NCI-H460 (cell line): ENCODE data around the gene SIRPB1. TPM values are rescaled to one million over a fixed set of nuclear protein-coding genes. Genes with fewer than 3 reads are reported as not detected.
"Not testable (repeated sequence)": the region's sequence is repeated elsewhere in the genome, so short reads cannot be mapped to it uniquely, and the experiment has no call there.

Source experiments
- DNase-seq: peaks from one replicate; pipeline ENCODE4 v3.0.0-alpha.2; 2016; ENCODE audit warnings: low read depth; ENCODE audit errors: extremely low read depth
- total RNA-seq: library from RNA; depleted of rRNA; stranded (reverse); fragments of >200 nt; shearing (Covaris generic); gene quantifications from 2 replicates; pipeline ENCODE4 v1.2.3, GENCODE V29; 2014

SIRPB1 gene
- total RNA-seq, 1 experiment from 2014 or later: 0.05 TPM

GRCh38 chr20:1637755-1638154 is 17.9 kb upstream of the SIRPB1 start:
- DNase-seq: no peak

DNA sequence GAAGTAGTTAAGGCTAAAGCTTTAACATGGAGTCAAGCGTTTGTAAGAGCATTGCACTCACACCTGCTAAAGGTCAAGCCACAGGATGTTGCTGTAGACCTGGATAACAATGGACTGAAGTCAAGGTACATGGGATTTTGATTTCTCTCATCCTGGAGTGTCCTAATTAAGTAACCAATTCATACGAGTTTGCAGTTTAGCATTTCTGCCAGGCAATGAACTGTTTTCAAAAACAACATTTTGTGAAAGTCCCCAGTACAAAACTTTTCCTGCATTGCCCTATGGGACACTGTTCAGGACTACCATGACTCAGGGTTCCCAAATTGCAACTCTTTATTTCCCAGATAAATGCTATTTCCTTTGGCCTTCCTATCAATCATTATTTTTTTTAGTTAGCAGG is 17.4 kb upstream of the SIRPB1 start:
- DNase-seq: no peak

DNA sequence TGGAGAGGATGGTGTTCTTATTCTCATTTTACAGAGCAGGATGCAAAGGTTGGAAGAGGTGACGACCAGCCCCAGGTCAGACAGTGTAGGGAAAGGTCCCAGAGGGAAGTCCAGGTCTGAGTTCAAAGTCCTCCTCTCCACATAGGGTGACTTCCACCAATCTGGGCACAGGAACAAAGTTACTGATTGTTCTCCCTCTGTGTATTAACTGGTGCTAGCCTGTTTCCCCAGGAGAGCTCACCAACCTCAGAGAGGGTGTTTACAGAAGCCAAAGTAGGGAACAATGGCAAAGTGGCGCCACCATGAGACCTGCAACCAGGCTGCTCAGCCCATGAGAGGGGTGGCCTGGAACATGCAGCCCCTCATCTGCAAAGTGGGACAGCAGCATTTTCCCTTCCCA is 16.8 kb upstream of the SIRPB1 start:
- no peak for DNase-seq

GRCh38 chr20:1635291-1635979 is 15.6 kb upstream of the SIRPB1 start:
- no peak for DNase-seq

DNA sequence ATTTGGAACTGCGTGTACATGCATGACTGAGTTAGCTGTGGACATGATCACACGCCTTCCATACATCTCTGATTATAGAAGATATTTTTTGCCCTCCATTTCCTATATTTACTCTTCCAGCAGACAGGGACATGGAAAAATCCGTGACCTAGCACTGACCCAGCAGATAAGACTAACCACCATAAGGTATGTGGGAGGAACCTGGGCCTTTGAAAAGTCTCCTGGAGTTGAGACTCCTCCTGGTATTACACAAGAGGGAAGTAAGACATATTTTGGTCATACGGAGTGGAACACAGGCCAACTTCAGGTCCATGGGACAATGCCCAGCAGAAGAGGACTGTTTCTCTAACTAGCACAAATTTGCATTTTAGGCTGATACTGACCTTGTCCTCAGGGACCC is 13.7 kb upstream of the SIRPB1 start:
- DNase-seq: no peak

DNA sequence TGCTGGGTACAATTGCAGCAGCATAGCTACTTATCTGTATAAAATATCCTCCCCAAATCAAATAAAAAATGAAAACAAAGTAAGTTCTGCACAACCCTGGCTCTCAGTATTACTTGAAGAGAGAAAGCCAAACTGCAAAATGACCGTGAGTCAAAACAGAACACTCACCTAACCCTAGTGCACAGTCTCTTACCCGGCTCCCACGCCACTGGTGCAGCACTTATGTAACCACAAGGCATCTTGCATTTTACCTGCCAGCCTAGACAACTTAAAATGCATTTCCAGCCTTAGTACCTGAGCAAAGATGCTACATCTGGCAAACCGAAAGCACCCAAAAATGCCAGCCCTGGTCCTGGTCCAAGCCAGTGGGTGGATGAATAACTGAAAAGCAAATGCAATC is 12.4 kb upstream of the SIRPB1 start:
- DNase-seq: no peak

DNA sequence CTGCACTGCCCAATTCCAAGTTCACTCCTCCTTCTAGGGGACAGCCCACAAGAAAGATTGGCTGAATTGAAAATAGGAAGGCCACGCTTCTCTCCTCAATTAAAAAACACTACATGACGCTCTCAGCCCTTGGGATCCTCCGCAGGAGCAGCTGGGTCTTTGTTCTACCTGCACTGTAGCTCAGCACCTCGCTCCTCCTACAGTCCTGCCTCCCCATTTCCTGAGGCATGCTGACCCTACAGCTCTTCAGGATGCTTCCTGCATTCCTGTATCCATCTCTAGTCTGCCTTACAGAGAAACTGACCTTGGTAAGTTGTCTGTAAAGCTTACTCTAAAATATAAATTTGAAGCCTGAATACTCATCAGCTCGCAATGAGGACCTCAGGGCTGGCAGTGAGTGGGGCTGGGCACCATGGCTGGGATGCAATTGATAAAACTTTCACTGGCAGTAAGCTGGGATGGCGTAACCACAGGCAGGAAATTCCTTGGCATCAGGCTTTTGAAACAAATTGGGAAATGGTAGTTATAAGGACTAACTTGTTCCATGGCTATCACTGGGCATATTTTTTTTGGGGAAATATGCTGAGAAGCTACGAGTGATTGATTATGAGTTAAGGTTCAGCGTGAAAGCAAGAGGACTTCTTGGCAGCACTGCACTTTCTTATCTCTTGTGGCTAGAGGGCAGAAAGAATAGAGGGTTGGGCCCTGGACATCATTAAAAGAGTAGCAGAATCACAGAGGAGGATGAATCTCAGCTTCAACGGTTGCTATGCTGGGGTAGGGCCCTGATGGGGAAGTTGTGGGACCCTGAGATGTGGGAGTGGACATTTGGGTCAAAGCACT is 11.7 kb upstream of the SIRPB1 start:
- DNase-seq: no peak

DNA sequence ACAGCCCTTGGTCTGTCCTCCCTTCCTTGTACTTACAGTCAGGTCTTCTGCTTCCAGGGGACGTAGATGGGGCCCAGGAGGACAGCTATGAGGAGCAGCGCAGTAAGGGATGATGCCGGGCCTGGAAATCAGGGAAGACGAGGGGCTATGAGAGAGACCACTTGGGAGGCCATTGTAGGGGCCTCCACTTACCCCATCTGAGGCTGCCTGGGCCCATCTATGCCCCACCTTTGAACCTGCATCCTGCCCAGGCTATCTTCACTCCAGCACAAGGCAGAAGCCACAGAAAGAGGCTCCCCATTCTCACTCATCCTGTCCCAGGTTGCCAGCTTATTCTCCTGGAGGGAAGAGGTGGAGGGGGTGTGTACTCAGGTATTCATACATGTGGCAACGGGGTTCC is 10.4 kb upstream of the SIRPB1 start:
- DNase-seq: no peak

DNA sequence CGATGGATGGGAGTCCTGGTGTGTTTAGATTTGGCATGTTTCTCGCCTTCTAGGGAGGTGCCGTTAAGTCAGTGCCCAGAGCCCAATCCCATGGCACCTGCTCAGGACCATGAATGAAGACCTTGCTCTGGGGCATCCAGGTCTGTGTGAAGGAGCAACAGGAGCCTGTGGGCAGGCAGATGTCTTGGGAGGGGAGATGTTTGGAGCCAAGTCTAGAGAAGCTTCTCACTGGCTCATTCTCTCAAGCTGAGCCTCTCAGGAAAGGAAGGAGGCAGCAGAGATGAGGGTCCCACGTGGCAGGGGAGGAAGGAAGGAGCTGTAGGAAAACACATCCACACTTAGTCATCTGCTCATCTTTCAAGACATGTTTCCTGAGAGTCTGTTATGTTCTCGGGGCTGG is 9.5 kb upstream of the SIRPB1 start:
- no peak for DNase-seq

DNA sequence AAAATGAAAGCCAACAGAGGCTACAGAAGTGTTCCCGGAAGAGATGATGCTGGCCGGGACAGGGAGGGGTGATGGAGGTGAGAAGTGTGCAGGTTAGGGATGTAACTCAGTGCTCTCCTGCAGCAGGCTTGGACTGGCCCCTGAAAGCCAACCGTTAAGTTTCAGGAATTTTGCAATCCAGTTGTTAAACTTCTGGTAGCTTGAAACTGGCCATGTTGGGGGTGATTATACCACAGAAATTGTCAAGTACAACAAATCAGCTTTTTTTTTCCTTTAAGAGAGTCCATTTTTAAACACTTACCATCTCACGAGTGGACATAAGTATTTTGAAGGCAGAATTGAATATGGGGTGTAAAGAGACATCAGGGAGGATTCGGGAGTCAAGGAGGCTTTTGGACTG is 8.8 kb upstream of the SIRPB1 start:
- no peak for DNase-seq

DNA sequence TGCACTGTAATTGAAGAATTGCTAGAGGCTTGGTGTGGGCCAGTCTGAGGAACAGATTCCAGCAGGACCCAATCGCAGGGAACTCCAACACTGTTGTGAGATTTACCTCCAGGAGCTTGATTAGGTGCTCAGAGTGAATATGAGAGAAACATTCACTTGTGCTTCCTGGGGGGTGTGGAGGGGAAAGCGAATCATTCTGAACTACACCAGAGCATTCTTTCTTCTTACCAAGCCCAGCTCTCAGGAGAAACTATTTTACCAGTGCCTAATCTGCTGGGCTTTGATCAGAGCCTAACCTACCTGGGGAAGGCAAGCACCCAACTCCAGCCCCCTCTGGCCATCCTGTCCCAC is 7.4 kb upstream of the SIRPB1 start:
- DNase-seq: no peak

DNA sequence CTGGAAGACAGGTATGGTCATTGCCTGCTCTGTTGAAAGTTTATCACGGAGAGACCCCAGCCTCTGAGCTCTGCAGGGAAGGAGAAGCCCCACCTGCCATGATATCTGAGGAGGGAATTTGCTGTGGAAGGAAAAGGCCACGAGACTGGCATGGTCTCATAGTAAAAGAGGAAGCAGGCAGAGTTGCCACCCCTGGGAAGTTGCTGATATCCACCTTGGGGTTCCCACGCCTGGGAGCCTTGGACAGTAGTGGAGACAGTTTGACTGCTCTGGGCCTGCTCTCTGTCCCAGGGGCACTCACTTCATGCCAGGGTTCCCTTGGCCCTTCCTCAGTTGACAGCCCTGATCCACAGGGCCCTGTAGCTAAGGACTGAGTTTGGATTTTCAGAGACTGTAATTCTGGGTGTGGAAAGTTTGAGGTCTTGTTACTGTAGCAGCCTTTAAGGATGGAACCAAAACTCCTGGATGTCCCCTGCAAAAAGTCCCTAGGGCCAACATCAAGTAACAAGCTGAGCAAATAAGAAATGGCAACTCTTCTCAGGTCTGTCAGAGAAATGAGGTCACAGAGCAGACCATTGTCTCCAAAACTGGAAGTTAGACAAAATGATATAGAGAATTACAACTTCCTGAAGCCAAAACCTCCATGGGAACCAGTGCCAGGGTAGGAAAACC is 6.9 kb upstream of the SIRPB1 start:
- no peak for DNase-seq

- DNase-seq: no peak
These were observed 5.4 kb upstream of the SIRPB1 start for GRCh38 chr20:1625083-1625690.

- no peak for DNase-seq
These were observed 3.8 kb upstream of the SIRPB1 start for GRCh38 chr20:1623501-1624205.

DNA sequence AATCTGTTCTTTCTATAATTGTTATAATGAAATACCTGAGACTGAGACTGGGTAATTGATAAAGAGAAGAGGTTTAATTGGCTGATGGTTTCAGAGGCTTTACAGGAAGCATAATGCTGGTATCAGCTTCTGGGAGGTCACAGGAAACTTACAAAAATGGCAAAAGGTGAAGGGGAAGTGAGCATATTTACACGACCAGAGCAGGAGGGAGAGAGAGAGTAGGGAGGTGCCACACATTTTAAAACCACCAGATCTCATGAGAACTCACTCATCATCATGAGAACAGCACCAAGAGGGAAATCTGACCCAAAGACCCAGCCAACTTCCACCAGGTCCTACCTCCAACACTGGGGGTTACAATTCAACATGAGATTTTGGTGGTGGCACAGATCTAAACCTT is 2.6 kb upstream of the SIRPB1 start:
- no peak for DNase-seq

DNA sequence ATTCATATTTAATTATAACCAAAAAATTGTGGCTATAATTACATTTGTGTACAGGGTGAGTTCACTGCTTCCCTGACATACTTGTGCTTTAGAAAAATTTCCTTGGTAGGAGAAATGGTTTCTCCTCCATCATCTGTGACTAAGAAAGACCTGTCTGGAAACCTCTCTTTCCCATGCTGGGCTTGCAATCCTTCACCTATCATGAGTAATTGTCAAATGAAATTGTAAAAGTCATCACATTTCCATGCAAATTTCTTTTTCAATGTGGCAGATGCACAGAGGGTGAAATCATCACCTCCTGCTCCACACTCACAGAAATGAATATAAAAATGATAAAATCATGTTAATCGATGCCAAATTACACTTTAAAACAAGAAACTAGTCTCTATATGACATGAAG is 1.5 kb upstream of the SIRPB1 start:
- no peak for DNase-seq

GRCh38 chr20:1618954-1619540 is 762 bp downstream of the SIRPB1 start:
- DNase-seq: no peak

- no peak for DNase-seq
These were observed 1.3 kb downstream of the SIRPB1 start for GRCh38 chr20:1618479-1618878.

- no peak for DNase-seq
These were observed 2.9 kb downstream of the SIRPB1 start for GRCh38 chr20:1616858-1617434.

- DNase-seq: not testable (repeated sequence)
These were observed 9.4 kb downstream of the SIRPB1 start for GRCh38 chr20:1610404-1610803.
